Heart right ventricle (tissue), 16 donors: ENCODE measurements around the gene DUSP2. TPM values are rescaled to one million over a fixed set of nuclear protein-coding genes. Genes with fewer than 3 reads are reported as not detected.

Experiments
- ATAC-seq, 8 donors: fragments of 200-7000 bp; cut with Tn5 transposase; one replicate each; pipeline ENCODE4 v1.9.1; 2020; ENCODE audit warnings: mild to moderate bottlenecking in 8 of 8, moderate library complexity in 8 of 8, moderate number of reproducible peaks in 1 of 8
- DNase-seq, 2 donors: peaks; one replicate each; pipeline ENCODE4 v3.0.0-alpha.2; 2020
- H3K27ac ChIP-seq, 10 donors: fragments of 200-600 bp; sonication (generic) in 2 of 10; one replicate each; pipeline versions ENCODE4 v1.5.0 to v1.8.0; 2020 to 2022; ENCODE audit warnings: mild to moderate bottlenecking in 3 of 10
- H3K27me3 ChIP-seq, 7 donors: fragments of 200-600 bp; one replicate each; pipeline ENCODE4 v1.8.0; 2021 to 2022; ENCODE audit warnings: mild to moderate bottlenecking in 2 of 7
- H3K36me3 ChIP-seq, 9 donors: fragments of 200-600 bp; sonication (generic) in 1 of 9; one replicate each; pipeline versions ENCODE4 v1.5.0 to v1.8.0; 2020 to 2022; ENCODE audit warnings: mild to moderate bottlenecking in 2 of 9
- H3K4me1 ChIP-seq, 9 donors: fragments of 200-600 bp; sonication (generic) in 1 of 9; one replicate each; pipeline versions ENCODE4 v1.5.0 to v1.8.0; 2020 to 2022; ENCODE audit warnings: mild to moderate bottlenecking in 4 of 9
- H3K4me3 ChIP-seq, 10 donors: fragments of 200-600 bp; sonication (generic) in 2 of 10; one replicate each; pipeline versions ENCODE4 v1.5.0 to v1.8.0; 2020 to 2022; ENCODE audit warnings: mild to moderate bottlenecking in 7 of 10, moderate library complexity in 2 of 10
- H3K9me3 ChIP-seq, 11 donors: fragments of 200-600 bp in 10 of 11; sonication (generic) in 2 of 11; one replicate each; pipeline versions ENCODE4 v1.5.0 to v1.8.0; 2013 to 2022; ENCODE audit warnings: mild to moderate bottlenecking in 2 of 11, control low read depth in 1 of 11, moderate library complexity in 1 of 11
- CTCF ChIP-seq, 9 donors: fragments of 200-600 bp; sonication (generic) in 2 of 9; IDR thresholded peaks; one replicate each; pipeline versions ENCODE4 v1.5.0 to v1.8.0; 2021 to 2022; ENCODE audit warnings: antibody characterized with exemption in 9 of 9, mild to moderate bottlenecking in 5 of 9, moderate library complexity in 1 of 9
- WGBS, 2 donors: extraction: QIAGEN DNeasy Blood & Tissue Kit; methylation state at CpG; one replicate each; pipeline ENCODE4 v1.1.7; 2013; ENCODE audit warnings: inconsistent platforms in 1 of 2; 5-methylcytosine and 5-hydroxymethylcytosine counted together
- intact Hi-C, 10 donors: fragments of 100-400 bp; cut with DNase I; formaldehyde crosslinking; loops; one replicate each; pipeline versions ENCODE4 v1.11.1 to v1.14.2; 2022
- polyA plus RNA-seq, 2 donors: library from polyadenylated mRNA; stranded (reverse); fragments of 200-250 nt; gene quantifications; one replicate each; pipeline ENCODE4 v1.2.3, GENCODE V29; 2013
- total RNA-seq, 10 donors: library from RNA; stranded (reverse); fragmentation: NEBNext Ultra II Directional in 3 of 10; extraction: Animal tissue kit (Norgen Biotek cat#: 25700) in 3 of 10; gene quantifications; one replicate each; pipeline versions ENCODE4 v1.2.1 to v1.2.4, GENCODE V29; 2021 to 2023
- donor health status: Arrhythmogenic right ventricular cardiomyopathy.
- donor health status: ischemic (EF 13 %, LVEDD 7.1; RV severe dilation, severe dysfunction).
- donor health status: healthy with polysubstance abuse.
- donor health status: DM: no; HTN: yes; CAD: no.
- donor health status: DM: no; HTN: no; CAD: no.
- donor health status: ischemic (EF 25% LVEDD 6.9; RV normal size, moderate dysfunction).
- donor health status: ischemic (EF 25% LVEDD 5.7; RV mildly dilated, moderate dysfunction).
- donor health status: healthy.
- donor health status: DM: yes; HTN: yes; CAD: no.
- donor health status: Ischemic cardiomyopathy.
- donor health status: ischemic (EF 35%, LVEDD 5.7; RV mildly dilated, moderate dysfunction).
- donor health status: nonischemic (EF 11% LVEDD 7.7; RV severe dilation, severe dysfunction).
- donor health status: DM: yes; HTN: yes; CAD: no.
- donor health status: PGD.
- donor health status: ischemic (EF 29% LVEDD 5.4; RV normal size, mild dysfunction).
- donor health status: nonischemic (EF 23%, LVEDD 6.1; RV moderate dilation, normal function).

DUSP2 gene
- total and polyA plus RNA-seq, 12 donors: 0.61 to 29.1 (median 2.7) TPM

GRCh38 chr2:96108541-96109360 lies 36.5 kb downstream of the DUSP2 start:
- DNase-seq (peak; percentile 63 to 76), ATAC-seq (peak; percentile 68 to 89 (median 73))
- Histone ChIP-seq H3K36me3 (no peaks in the 10 kb centered on the region), H3K9me3 (peaks cover 0 to 15% (median 8%) of the 10 kb centered on the region in 11 donors), H3K27ac (peak overlapping the region; percentile 57 to 91 (median 84)), H3K27me3 (no peaks in the 10 kb centered on the region), H3K4me1 (peaks cover 19 to 45% (median 34%) of the 10 kb centered on the region in 9 donors), H3K4me3 (peak overlapping the region in 6 of 10 donors; percentile 13 to 43 (median 28))
- intact Hi-C loops: no loop called here
- WGBS, 2 donors: 5 to 13% methylated on average over 17 of the region's 17 CpGs
- no peak for TF ChIP-seq CTCF (IDR thresholded peaks at IDR 0.05)

- DNase-seq: no peak
- peak overlapping the region in 2 of 10 donors; percentile 13 to 34 for H3K4me3 ChIP-seq
- H3K27me3 ChIP-seq: no peaks in the 10 kb centered on the region
- WGBS, 2 donors: 41 to 50% methylated on average over 5 of the region's 5 CpGs
- intact Hi-C loops: no loop called here
- H3K27ac ChIP-seq: peak overlapping the region; percentile 57 to 91 (median 84)
- peaks cover 19 to 51% (median 39%) of the 10 kb centered on the region in 9 donors for H3K4me1 ChIP-seq
- peak in 1 of 8 donors; percentile 7 for ATAC-seq
- TF ChIP-seq CTCF (IDR thresholded peaks at IDR 0.05): no peak
- peaks cover 0 to 15% (median 8%) of the 10 kb centered on the region in 11 donors for H3K9me3 ChIP-seq
- H3K36me3 ChIP-seq: no peaks in the 10 kb centered on the region
Measured at GRCh38 chr2:96108151-96108540, 37.1 kb downstream of the DUSP2 start.

GRCh38 chr2:96107708-96108065 lies 37.6 kb downstream of the DUSP2 start:
- Histone ChIP-seq H3K9me3 (peaks cover 0 to 15% (median 8%) of the 10 kb centered on the region in 11 donors), H3K27me3 (no peaks in the 10 kb centered on the region), H3K27ac (peak overlapping the region in 6 of 10 donors; percentile 12 to 91 (median 80)), H3K4me3 (no peak overlapping the region), H3K4me1 (peaks cover 19 to 56% (median 43%) of the 10 kb centered on the region in 9 donors), H3K36me3 (no peaks in the 10 kb centered on the region)
- TF ChIP-seq CTCF (IDR thresholded peaks at IDR 0.05): no peak
- no peak for ATAC-seq
- intact Hi-C loops: no loop called here
- 86 to 95% methylated on average over 3 of the region's 3 CpGs for WGBS, 2 donors
- no peak for DNase-seq

GRCh38 chr2:96106991-96107707 lies 38.1 kb downstream of the DUSP2 start:
- intact Hi-C loops: no loop called here
- 75 to 85% methylated on average over 9 of the region's 9 CpGs for WGBS, 2 donors
- H3K27ac ChIP-seq: peak overlapping the region in 5 of 10 donors; percentile 12 to 91 (median 50)

More at GRCh38 chr2:96106991-96107707, 38.1 kb downstream of the DUSP2 start:
- ATAC-seq (no peak), DNase-seq (no peak)
- TF ChIP-seq CTCF (IDR thresholded peaks at IDR 0.05): no peak
- Histone ChIP-seq H3K27me3 (no peaks in the 10 kb centered on the region), H3K9me3 (peaks cover 0 to 15% (median 8%) of the 10 kb centered on the region in 11 donors), H3K4me1 (peaks cover 19 to 59% (median 43%) of the 10 kb centered on the region in 9 donors), H3K36me3 (no peaks in the 10 kb centered on the region), H3K4me3 (no peak overlapping the region)
